T-cell (primary cell): ENCODE data around the gene FBXO15. TPM values are rescaled to one million over a fixed set of nuclear protein-coding genes. Genes with fewer than 3 reads are reported as not detected.

Experiments used
- ATAC-seq, 4 experiments: fragments of 200-7000 bp in 3 of 4; fragments of 150-1000 bp in 1 of 4; cut with Tn5 transposase; replicated peaks in 1 of 4; 1 replicate in 3 of 4; 2 replicates in 1 of 4; pipeline ENCODE4 v1.10.0; 2021; ENCODE audit warnings: moderate library complexity in 3 of 4, mild to moderate bottlenecking in 2 of 4, moderate number of reproducible peaks in 1 of 4
- CTCF ChIA-PET, 2 donors: fragments of 300-600 bp; sonication (Branson Sonifier 250); formaldehyde crosslinking; loops; one replicate each; lab custom pipeline; 2022; ENCODE audit warnings: antibody characterized with exemption in 2 of 2; lab: Charles Lee
- POLR2A ChIA-PET, 2 donors: fragments of 300-600 bp; sonication (Branson Sonifier 250); formaldehyde crosslinking; loops; one replicate each; lab custom pipeline; 2022; ENCODE audit warnings: antibody characterized with exemption in 2 of 2; lab: Charles Lee
- DNase-seq, 35 experiments: peaks; one replicate each; pipeline versions ENCODE4 v3.0.0 to v3.0.0-alpha.2; 2013 to 2023
- H3K27ac ChIP-seq: one replicate; pipeline ENCODE4 v1.5.1; 2013; ENCODE audit warnings: low read length
- H3K27me3 ChIP-seq, 2 experiments: replicated peaks in 1 of 2; 1 replicate in 1 of 2; 2 replicates in 1 of 2; pipeline versions ENCODE4 v1.6.1 to v1.7.0; 2013; ENCODE audit warnings: low read length in 1 of 2, mixed read lengths in 1 of 2; ENCODE audit not compliant: control insufficient read depth in 2 of 2, insufficient read depth in 2 of 2; ENCODE audit errors: extremely low read depth in 1 of 2
- H3K36me3 ChIP-seq, 2 donors: 1 replicate in 1 of 2; 2 replicates in 1 of 2; pipeline versions ENCODE4 v1.6.1 to v1.7.0; 2013; ENCODE audit warnings: low read length in 1 of 2; ENCODE audit not compliant: control insufficient read depth in 2 of 2, insufficient read depth in 1 of 2; ENCODE audit errors: extremely low read depth in 1 of 2
- H3K4me1 ChIP-seq, 2 experiments: 1 replicate in 1 of 2; 2 replicates in 1 of 2; pipeline versions ENCODE4 v1.6.1 to v1.7.0; 2013; ENCODE audit warnings: low read length in 2 of 2, mixed read lengths in 1 of 2; ENCODE audit not compliant: insufficient read depth in 2 of 2, control insufficient read depth in 1 of 2; ENCODE audit errors: extremely low read depth in 1 of 2
- H3K4me3 ChIP-seq, 2 donors: 1 replicate in 1 of 2; 2 replicates in 1 of 2; pipeline versions ENCODE4 v1.5.1 to v1.7.0; 2013; ENCODE audit warnings: mild to moderate bottlenecking in 2 of 2, low read length in 1 of 2, moderate library complexity in 1 of 2; ENCODE audit not compliant: control insufficient read depth in 1 of 2; ENCODE audit errors: extremely low read depth in 1 of 2
- H3K9me3 ChIP-seq: 2 replicates; pipeline ENCODE4 v1.7.0; 2013
- H3K27ac Mint-ChIP-seq, 2 donors: one replicate each; pipeline ENCODE4 v1.8.0; 2020 to 2021; ENCODE audit warnings: mild to moderate bottlenecking in 2 of 2, mixed read lengths in 2 of 2
- H3K27me3 Mint-ChIP-seq, 2 donors: one replicate each; pipeline ENCODE4 v1.8.0; 2021 to 2022; ENCODE audit warnings: mixed read lengths in 2 of 2
- H3K36me3 Mint-ChIP-seq: one replicate; pipeline ENCODE4 v1.8.0; 2021; ENCODE audit warnings: mixed read lengths
- H3K4me1 Mint-ChIP-seq, 3 donors: one replicate each; pipeline ENCODE4 v1.8.0; 2020 to 2022; ENCODE audit warnings: mixed read lengths in 3 of 3, mild to moderate bottlenecking in 1 of 3
- H3K4me3 Mint-ChIP-seq, 3 donors: one replicate each; pipeline ENCODE4 v1.8.0; 2020 to 2022; ENCODE audit warnings: mild to moderate bottlenecking in 3 of 3, mixed read lengths in 3 of 3, moderate library complexity in 3 of 3
- H3K9me3 Mint-ChIP-seq, 3 donors: one replicate each; pipeline ENCODE4 v1.8.0; 2020 to 2022; ENCODE audit warnings: mixed read lengths in 3 of 3
- WGBS: methylation state at CpG from one replicate; pipeline ENCODE4 v1.1.5; 2013; ENCODE audit warnings: missing lambda C conversion rate; ENCODE audit not compliant: insufficient coverage; 5-methylcytosine and 5-hydroxymethylcytosine counted together
- total RNA-seq, 35 experiments: library from RNA in 6 of 35; stranded (reverse) in 6 of 35; fragments of 120-200 nt in 1 of 35; gene quantifications; one replicate each; pipeline versions ENCODE4 v1.2.1 to v1.2.4 and lab custom pipeline; 2013 to 2026

Gene FBXO15
- total RNA-seq, 5 donors from 2014 or later (not counting 1 experiment from before 2014, with no cell fraction given): 1.3 to 2.3 (median 2.2) TPM

DNA sequence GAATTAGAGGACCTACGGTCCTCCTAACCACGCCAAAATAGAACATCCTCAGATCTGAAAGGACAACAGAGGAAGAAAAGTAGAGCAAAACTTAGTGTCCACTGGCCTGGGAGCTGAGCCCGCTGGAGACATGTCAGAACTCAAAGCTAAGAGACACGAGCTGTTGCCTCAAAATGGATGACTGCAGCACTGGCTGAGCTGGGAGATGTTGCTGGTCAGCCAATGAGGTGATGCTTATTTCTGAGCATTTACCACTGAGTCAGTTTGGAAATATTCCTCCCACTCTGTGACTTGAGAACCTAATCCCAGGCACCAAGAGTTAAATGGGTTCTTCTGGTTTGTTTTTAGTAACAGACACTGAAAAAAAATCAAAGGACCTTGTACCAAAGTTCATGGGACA lies 32.6 kb downstream of the FBXO15 start:
- H3K9me3 Mint-ChIP-seq: peaks cover 0 to 12% (median 5%) of the 10 kb centered on the region in 3 donors
- 77% methylated on average over 3 of the region's 4 CpGs for WGBS
- CTCF ChIA-PET: interaction anchor here in 1 of 2 donors (1.2 kb wide), 1 partner anchor 75 kb away, joined by 4 read pairs; no protein-coding TSS in a partner anchor
- no peak overlapping the region for H3K27ac Mint-ChIP-seq
- H3K4me3 Mint-ChIP-seq: no peak overlapping the region
- ATAC-seq: no peak
- Histone ChIP-seq H3K4me1 (no peaks in the 10 kb centered on the region), H3K4me3 (no peak overlapping the region), H3K9me3 (peaks cover 3% of the 10 kb centered on the region), H3K36me3 (no peaks in the 10 kb centered on the region), H3K27me3 (peaks cover 0 to 7% of the 10 kb centered on the region in 2 experiments), H3K27ac (no peak overlapping the region)
- no peak for DNase-seq
- peaks cover 5 to 6% (median 6%) of the 10 kb centered on the region in 3 donors for H3K4me1 Mint-ChIP-seq
- peaks cover 0 to 4% of the 10 kb centered on the region in 2 donors for H3K27me3 Mint-ChIP-seq
- peaks cover 6% of the 10 kb centered on the region for H3K36me3 Mint-ChIP-seq
- POLR2A ChIA-PET: no interaction called here

DNA sequence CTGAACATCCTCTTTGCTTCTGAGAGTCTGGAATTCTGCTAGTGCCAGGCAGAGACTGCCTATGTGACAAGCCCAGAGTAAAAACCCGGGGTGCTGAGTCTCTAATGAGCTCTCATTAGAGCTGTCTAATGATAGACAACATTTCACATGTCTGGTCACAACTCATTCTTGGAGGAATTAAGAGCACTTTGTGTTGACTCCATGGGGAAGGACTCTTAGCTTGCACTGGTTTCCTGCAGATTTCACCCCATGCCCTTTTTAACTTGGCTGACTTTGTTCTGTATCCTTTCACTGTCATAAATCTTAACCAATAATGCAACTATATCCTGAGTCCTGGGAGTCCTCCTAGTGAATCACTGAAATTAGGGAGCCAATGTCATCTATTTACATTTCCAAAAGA lies 33.5 kb downstream of the FBXO15 start:
- Histone ChIP-seq H3K9me3 (peaks cover 3% of the 10 kb centered on the region), H3K36me3 (no peaks in the 10 kb centered on the region), H3K4me1 (no peaks in the 10 kb centered on the region), H3K27me3 (peaks cover 0 to 3% of the 10 kb centered on the region in 2 experiments), H3K27ac (no peak overlapping the region), H3K4me3 (no peak overlapping the region)
- peaks cover 10% of the 10 kb centered on the region for H3K36me3 Mint-ChIP-seq
- CTCF ChIA-PET: no interaction called here
- POLR2A ChIA-PET: no interaction called here
- ATAC-seq: no peak
- H3K4me1 Mint-ChIP-seq: peaks cover 5 to 9% (median 6%) of the 10 kb centered on the region in 3 donors
- H3K9me3 Mint-ChIP-seq: peaks cover 1 to 12% (median 6%) of the 10 kb centered on the region in 3 donors
- no peak overlapping the region for H3K27ac Mint-ChIP-seq
- WGBS: no CpG with 5 or more reads among the region's 1 CpG
- no peaks in the 10 kb centered on the region for H3K27me3 Mint-ChIP-seq
- no peak overlapping the region for H3K4me3 Mint-ChIP-seq
- no peak for DNase-seq

DNA sequence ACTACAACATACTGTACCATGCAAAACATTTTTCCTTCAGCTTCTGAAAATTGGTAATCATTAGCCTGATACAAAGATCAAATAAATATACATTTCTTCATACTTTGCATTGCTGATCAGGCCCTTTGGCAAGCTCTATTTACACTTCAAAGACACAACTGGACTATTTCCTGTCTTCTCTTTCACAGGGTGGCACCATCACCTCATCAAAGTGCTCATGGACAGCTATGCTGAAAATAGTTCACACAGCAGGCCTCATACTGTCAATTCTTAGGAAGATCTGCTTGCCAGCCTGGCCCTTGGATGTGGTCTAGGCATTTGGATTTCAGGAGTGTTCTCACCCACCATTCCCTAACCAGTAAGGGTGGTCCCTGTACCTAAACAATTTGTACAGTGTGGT lies 33.9 kb downstream of the FBXO15 start:
- H3K27ac ChIP-seq: no peak overlapping the region
- H3K4me1 ChIP-seq: no peaks in the 10 kb centered on the region
- ATAC-seq: no peak
- DNase-seq: peak in 1 of 35 experiments; percentile 3
- H3K4me3 Mint-ChIP-seq: no peak overlapping the region
- H3K9me3 ChIP-seq: peaks cover 3% of the 10 kb centered on the region
- no peaks in the 10 kb centered on the region for H3K27me3 ChIP-seq
- POLR2A ChIA-PET: no interaction called here
- peaks cover 5 to 12% (median 6%) of the 10 kb centered on the region in 3 donors for H3K4me1 Mint-ChIP-seq
- no peaks in the 10 kb centered on the region for H3K27me3 Mint-ChIP-seq
- CTCF ChIA-PET: interaction anchor here in 1 of 2 donors (0.8 kb wide), 1 partner anchor 32 kb away, joined by 5 read pairs; no protein-coding TSS in a partner anchor
- H3K36me3 Mint-ChIP-seq: peaks cover 14% of the 10 kb centered on the region
- no peaks in the 10 kb centered on the region for H3K36me3 ChIP-seq
- peaks cover 4 to 16% (median 9%) of the 10 kb centered on the region in 3 donors for H3K9me3 Mint-ChIP-seq
- no peak overlapping the region for H3K27ac Mint-ChIP-seq
- H3K4me3 ChIP-seq: no peak overlapping the region

DNA sequence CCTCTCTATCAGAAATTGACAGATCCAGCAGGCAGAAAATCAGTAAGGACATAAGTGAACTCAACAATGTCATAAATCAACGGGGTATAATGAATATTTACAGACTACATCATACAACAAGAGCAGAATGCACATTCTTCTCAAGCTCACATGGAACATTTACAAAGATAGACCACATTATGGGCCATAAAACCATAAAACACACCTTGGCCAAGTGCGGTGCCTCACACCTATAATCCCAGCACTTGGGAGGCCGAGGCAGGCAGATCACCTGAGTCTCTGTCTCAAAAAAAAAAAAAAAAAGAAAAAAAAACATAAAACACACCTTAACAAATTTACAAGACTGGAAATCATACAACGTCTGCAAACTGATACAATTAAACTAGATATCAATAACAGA lies 36.7 kb downstream of the FBXO15 start:
- WGBS: 100% methylated on average over 2 of the region's 4 CpGs
- POLR2A ChIA-PET: interaction anchor here in 1 of 2 donors (0.7 kb wide), 1 partner anchor 21 kb away, joined by 5 read pairs; no protein-coding TSS in a partner anchor
- ATAC-seq (no peak), DNase-seq (no peak)
- peaks cover 17 to 23% (median 21%) of the 10 kb centered on the region in 3 donors for H3K4me1 Mint-ChIP-seq
- peaks cover 16% of the 10 kb centered on the region for H3K36me3 Mint-ChIP-seq
- Histone ChIP-seq H3K27ac (no peak overlapping the region), H3K4me3 (no peak overlapping the region), H3K27me3 (no peaks in the 10 kb centered on the region), H3K36me3 (no peaks in the 10 kb centered on the region), H3K4me1 (peaks cover 0 to 6% of the 10 kb centered on the region in 2 experiments), H3K9me3 (peaks cover 5% of the 10 kb centered on the region)
- CTCF ChIA-PET: interaction anchor here in 1 of 2 donors (0.5 to 0.7 kb wide), 2 partner anchors 35 to 242 kb away, joined by 3 to 4 read pairs; no protein-coding TSS in a partner anchor
- H3K9me3 Mint-ChIP-seq: peaks cover 8 to 32% (median 16%) of the 10 kb centered on the region in 3 donors
- no peak overlapping the region for H3K27ac Mint-ChIP-seq
- H3K27me3 Mint-ChIP-seq: no peaks in the 10 kb centered on the region
- no peak overlapping the region for H3K4me3 Mint-ChIP-seq

DNA sequence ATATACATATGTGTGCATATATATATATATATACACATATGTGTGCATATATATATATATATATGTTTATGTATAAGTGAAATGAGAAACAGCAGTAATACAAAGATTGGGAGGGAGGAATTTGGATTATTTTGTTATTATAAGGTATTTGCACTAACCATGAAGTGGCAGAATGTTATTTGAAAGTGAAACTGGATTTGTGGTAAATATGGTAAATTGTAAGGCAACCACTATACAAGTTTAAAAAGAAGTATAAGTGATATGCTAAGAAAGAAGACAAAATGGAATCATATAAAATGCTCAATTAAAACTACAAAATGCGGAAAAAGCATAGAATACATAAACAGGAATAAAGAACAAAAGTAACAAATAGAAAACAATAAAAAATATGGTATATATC lies 37.5 kb downstream of the FBXO15 start:
- ATAC-seq: no peak
- H3K4me3 Mint-ChIP-seq: no peak overlapping the region

DNA sequence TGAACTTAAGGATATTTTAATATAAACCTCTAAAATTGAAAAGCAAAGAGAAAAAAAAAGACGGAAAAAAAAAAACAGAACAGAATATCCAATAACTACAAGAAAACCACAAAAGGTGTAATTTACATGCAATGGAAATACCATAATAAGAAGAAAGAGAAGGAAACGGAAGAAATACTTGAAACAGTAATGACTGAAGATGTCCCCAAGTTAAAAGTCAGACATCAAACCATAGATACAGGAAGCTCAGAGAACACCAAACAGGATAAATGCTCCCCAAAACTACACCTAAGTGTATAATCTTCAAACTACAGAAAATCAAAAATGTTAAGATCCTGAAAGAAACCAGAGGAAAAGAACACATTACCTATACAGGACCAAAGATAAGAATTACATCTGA lies 39.2 kb downstream of the FBXO15 start:
- no peaks in the 10 kb centered on the region for H3K27me3 Mint-ChIP-seq
- H3K9me3 ChIP-seq: peaks cover 5% of the 10 kb centered on the region
- DNase-seq: no peak
- H3K4me3 ChIP-seq: no peak overlapping the region
- H3K27ac Mint-ChIP-seq: no peak overlapping the region
- peaks cover 12 to 18% (median 16%) of the 10 kb centered on the region in 3 donors for H3K4me1 Mint-ChIP-seq
- H3K4me3 Mint-ChIP-seq: no peak overlapping the region
- H3K9me3 Mint-ChIP-seq: peaks cover 15 to 35% (median 23%) of the 10 kb centered on the region in 3 donors
- POLR2A ChIA-PET: interaction anchor here (0.6 to 0.7 kb wide), 2 partner anchors 46 to 58 kb away, joined by 4 to 6 read pairs; no protein-coding TSS in a partner anchor
- H3K36me3 Mint-ChIP-seq: peaks cover 20% of the 10 kb centered on the region
- H3K27me3 ChIP-seq: no peaks in the 10 kb centered on the region
- peaks cover 0 to 6% of the 10 kb centered on the region in 2 experiments for H3K4me1 ChIP-seq
- H3K36me3 ChIP-seq: no peaks in the 10 kb centered on the region
- CTCF ChIA-PET: no interaction called here
- no peak overlapping the region for H3K27ac ChIP-seq
- WGBS: no CpG with 5 or more reads among the region's 2 CpGs
- peak in 2 of 4 experiments; percentile 29 to 72 for ATAC-seq

More for the DNA sequence above, 37.5 kb downstream of the FBXO15 start:
- no peaks in the 10 kb centered on the region for H3K27me3 ChIP-seq
- H3K9me3 Mint-ChIP-seq: peaks cover 8 to 32% (median 16%) of the 10 kb centered on the region in 3 donors
- no peak overlapping the region for H3K27ac ChIP-seq
- no peaks in the 10 kb centered on the region for H3K27me3 Mint-ChIP-seq
- H3K4me3 ChIP-seq: no peak overlapping the region
- DNase-seq: no peak
- ChIA-PET POLR2A (no interaction called here), CTCF (no interaction called here)
- WGBS: no CpG with 5 or more reads among the region's 1 CpG
- peaks cover 5% of the 10 kb centered on the region for H3K9me3 ChIP-seq
- H3K4me1 ChIP-seq: peaks cover 0 to 6% of the 10 kb centered on the region in 2 experiments
- H3K4me1 Mint-ChIP-seq: peaks cover 17 to 23% (median 21%) of the 10 kb centered on the region in 3 donors
- no peaks in the 10 kb centered on the region for H3K36me3 ChIP-seq
- H3K27ac Mint-ChIP-seq: no peak overlapping the region
- H3K36me3 Mint-ChIP-seq: peaks cover 16% of the 10 kb centered on the region
